Measurements from ENCODE around the gene CHL1. TPM values are rescaled to one million over a fixed set of nuclear protein-coding genes. Genes with fewer than 3 reads are reported as not detected.

Gene CHL1
- total and polyA plus RNA-seq, 2 of the 8 experiments (the other 6 are each of a cell fraction or from before 2014, with no cell fraction given): 0.05 to 0.99 TPM

DNA sequence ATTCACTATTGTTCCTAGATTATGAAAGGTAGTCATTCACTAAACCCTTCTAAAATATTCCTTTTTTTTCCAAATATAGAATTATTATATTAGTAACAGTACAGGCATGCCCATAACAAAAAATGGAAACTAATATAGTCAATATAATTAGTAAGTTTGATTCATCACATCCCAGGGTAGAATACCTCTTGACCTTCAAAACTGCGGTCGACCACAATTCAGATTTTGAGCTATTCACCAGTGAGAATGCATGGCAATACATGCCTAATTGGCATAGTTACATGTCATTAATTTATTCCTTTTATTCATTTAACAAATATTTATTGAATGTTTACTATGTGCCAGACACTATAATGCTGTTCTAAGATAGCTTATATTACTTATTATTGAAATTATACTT is 98.0 kb downstream of the CHL1 start (continued):
- TF ChIP-seq NANOG (IDR thresholded peaks at IDR 0.05; ENCODE audit: insufficient read depth, low read depth, low read length, poor library complexity, severe bottlenecking): no peak
